ENCODE results near the gene GPATCH2L.

GPATCH2L gene

DNA sequence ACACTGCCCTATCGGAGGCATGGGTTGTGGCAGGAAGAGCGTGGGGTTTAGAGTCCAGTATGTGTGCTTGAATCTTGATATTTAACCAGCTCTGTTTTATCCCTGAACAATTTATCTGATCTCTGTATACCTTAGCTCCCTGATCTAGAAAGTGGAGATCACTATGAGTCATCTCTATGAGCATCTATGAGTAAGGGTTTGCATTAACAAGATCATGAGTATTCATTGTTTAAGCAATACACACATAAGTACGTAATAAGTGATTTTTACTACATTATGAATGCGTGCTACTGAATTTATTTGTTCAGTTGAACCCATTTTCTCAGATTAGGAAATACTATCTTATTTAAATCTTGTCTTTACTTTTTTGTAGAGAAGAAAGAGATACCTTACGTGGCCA, 49.4 kb downstream of the GPATCH2L start:
- DNase-seq (ENCODE audit: low read depth), result no peak

DNA sequence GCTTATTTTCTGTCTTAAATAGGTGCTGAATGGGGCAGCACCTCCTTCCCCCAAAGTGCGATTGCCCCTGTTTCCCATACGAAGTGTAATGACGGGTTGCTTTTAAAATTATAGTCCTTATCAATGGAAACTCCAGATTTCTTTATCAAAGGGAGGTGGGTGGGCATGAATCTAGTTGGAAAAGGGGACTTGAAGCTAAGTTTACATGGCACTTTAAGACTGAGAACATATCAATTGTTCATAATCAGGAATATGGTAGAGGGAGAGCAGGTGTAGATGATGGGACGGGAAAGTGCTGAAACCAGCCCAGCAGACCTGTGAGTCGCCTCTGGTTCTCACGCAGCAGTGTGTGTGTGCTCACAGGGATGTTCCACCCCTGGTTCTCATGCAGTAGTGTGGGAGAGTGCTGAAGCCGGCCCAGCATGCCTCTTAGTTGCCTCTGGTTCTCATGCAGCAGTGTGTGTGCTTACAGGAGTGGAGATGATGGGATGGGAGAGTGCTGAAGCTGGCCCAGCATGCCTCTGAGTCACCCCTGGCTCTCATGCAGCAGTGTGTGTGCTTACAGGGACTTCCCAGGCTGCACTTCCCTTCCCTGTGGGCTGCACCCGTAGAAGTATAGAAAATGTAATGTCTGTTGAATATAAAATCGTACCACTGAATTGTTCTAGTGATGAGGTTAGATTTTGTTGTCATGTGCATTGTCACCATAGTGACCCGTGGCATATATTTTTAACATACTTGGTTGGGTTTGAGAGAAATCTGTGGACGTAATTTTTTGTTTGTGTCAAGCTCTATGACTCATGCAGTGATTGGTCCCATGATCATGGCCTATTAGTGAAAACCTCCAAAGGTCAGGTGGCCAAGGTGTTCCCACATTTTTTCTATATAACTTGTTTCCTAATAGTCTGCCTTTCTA, 51.6 kb downstream of the GPATCH2L start:
- DNase-seq (ENCODE audit: low read depth), result no peak

DNA sequence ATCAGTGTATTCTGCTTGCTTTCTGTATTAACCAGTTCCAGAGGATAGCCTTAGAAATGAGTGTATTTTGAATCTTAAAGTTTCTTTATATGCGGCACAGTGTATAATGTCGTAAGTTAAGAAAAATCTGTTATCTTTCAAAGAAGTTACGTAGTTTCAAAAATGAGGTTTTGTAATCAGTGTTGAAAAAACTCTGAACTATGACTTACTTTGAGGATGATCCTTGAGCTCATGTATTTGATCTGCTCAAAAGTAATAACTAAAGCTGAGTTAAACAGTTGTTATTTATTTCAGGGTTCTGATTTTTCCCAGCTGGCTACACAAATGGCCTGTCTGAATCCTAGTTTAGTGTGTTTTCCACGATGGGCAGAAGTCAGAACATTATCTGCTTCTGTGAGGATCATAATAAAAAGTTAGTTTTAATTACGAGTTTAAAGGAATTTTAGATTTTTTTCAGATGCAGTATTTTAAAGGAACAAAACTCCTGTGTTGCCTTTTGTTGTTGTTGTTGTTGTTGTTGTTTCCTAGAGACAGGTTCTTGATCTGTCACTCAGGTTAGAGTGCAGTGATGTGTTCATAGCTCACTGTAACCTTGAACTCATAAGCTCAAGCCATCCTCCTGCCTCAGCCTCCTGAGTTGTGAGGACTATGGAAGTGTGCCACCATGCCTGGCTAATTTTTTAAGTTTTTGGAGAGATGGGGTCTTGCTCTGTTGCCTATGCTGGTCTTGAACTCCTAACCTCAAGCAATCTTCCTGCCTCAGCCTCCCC, 52.9 kb downstream of the GPATCH2L start:
- DNase-seq (ENCODE audit: low read depth), result no peak

DNA sequence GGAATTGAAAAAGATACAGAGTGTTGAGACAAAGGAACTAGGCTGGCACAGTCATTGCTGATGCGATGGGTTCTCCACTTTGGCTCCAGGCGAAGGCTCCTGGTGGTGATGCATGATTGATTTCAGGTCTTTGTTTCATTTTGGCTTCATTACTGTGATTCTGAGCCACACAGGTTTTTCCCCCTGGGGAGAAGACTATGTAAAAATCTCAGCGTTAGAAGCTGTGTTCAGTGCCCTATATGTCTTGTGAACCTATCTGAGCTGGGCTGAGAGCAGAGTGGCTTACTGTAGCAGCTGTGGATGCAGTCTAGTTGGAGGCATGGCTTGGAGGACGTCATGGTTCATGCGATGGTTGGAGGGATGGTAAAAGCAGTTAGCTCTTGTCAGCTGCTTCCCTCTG, 54.0 kb downstream of the GPATCH2L start:
- no peak for DNase-seq (ENCODE audit: low read depth)

DNA sequence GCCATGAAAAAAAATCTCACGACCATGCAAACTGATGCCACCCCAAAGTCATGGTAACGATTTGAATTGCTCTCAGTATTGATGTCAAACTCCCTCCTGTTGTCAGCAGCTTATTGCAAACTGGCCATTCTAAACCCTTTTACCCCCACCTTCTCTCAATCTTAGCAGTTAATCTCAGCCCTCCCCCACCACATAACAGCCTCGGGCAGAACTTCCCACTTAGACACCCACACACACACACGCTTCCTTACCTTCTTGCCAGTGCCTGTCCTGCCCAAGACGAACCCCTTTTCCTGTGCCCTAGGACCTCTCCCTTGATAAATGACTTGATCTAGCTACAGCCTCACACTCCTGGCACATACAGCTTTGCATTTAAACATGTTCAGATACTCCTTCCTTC, 56.6 kb downstream of the GPATCH2L start:
- no peak for DNase-seq (ENCODE audit: low read depth)

DNA sequence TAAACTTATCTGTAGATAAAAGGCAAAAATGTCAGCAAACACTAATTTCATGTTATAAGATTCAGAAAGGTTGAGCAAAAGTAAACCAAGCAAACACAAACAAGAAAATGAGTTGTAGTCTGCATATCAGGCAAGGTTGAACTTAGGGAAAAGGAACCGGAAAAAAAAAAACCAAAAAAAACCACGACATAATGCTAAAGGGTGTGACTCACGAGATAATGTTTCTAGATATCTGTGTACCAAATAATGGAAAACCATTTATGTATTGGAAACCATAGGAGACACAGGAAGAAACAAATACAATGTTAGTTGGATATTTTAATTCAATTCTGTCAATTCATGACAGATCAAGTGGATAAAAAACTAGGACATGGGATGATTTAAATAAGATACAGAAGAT, 60.5 kb downstream of the GPATCH2L start:
- no peak for DNase-seq (ENCODE audit: low read depth)

DNA sequence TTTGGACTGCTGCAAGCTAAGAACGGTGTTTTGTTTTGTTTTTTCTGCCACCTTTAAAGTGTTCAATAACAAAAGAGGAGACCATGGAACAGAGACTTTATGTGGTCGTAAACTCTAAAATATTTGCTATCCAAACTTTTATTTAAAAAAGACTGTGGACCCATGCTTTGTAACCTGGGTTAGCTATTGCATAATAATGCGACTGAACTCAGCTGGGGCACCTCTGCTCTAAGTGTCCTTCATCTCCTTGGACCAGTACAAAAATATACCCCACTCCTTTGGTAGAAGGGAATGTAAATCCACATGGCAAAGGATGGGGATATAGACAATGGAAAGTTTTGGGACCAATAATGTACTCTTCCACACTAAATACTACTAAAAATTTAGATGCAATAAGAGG, 65.5 kb downstream of the GPATCH2L start:
- DNase-seq (ENCODE audit: low read depth), result no peak

DNA sequence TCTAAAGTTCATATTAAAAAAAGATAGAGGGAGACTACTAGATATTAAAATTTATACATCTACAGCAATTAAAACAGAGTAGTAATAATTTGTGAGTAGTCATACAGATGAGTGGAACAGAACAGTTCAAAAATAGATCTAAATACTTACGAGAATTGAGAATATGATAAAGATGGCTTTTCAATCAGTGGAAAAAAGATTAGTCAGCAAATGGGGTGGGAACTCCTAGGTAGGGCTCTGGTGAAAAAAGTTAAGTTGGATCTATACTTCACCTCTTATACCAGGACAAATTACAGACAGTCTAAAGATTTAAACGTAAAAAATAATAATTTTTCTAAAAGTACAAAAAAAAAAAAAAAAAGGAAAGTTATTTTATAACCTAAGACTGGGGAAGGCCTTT, 66.9 kb downstream of the GPATCH2L start:
- DNase-seq (ENCODE audit: low read depth), result no peak

DNA sequence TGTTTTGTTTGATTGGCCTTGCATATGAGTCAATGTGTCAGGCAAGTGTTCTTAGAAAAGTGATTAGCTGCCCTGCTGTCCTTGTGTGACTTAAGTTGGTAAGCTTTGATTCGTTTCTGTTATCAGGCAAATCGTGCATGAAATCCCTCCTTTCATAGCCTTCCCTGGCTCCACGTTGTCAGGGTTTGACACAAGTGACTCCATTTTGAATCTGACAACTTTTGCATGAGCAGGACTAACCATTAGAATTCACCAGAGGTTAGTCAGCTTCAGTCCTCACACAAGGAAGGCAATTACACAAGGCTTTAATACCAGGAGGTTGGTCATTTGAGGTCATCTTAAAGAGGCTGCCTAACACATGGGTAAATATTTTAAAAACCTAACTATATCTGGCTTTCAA, 68.2 kb downstream of the GPATCH2L start:
- no peak for DNase-seq (ENCODE audit: low read depth)

DNA sequence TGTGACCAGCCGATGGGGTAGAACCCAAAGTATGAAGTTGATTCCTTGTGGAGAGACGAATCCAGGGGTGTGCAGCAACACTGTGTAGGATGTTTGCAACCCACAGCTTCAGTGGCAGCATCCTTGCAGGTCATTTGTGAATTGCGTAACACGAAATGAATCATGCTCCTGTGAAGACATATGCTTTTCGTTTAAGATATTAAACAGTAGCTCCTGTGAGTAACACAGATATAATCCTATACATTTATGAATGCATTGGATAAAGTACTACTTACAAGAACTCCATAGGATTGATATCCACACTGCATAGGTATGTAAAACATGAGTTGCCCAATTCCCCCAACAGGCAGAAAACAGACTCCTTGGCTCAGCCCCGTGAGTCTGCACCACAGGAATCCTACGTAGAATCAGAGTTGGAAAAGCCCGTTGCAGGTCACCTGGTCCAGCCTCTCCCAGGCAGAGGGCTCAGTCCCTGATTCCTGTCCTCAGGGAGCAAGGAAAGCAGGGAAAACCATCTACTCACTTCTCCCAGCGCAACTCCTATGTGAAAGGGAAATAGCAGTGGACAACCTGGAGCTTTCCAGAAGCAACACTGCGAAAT, 75.8 kb downstream of the GPATCH2L start:
- no peak for DNase-seq (ENCODE audit: low read depth)

DNA sequence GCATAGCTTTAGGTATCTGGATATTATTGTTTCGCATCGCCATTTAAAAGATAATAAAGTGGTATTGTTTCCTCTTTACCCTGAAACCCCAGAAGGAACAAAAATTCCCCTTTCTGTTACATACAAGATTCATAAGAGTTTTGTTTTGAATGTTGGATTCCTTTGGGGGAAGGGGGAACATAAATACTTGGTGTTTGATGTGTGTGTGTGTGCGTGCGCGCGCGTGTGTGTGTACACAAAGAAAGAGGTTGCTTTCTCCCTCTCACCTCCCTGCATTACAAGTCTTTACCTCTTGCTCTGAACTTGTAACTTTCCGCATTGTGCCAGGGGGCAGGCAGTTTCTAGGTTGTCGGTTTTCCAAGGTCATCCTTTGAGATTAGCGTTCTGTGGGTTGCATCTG, 76.4 kb downstream of the GPATCH2L start:
- no peak for DNase-seq (ENCODE audit: low read depth)

DNA sequence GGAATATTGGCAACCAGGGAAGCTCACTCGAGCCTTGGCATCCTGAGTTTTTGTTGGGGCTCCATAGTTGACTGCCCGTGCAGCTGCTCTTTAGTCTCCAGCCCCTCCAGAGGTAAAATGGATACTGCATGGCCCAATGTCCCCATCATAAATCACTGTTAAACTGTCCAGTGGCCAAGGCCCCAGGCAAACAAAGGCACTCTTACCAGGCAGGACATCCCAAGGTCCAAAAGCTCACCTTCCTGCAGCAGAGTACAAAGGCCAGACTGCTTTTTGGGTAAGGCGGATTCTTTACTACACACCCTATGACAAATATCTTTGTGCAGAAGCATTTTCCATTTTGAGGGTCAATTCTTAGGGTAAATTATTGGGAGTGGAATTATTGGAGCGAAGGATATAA, 81.1 kb downstream of the GPATCH2L start:
- no peak for DNase-seq (ENCODE audit: low read depth)

DNA sequence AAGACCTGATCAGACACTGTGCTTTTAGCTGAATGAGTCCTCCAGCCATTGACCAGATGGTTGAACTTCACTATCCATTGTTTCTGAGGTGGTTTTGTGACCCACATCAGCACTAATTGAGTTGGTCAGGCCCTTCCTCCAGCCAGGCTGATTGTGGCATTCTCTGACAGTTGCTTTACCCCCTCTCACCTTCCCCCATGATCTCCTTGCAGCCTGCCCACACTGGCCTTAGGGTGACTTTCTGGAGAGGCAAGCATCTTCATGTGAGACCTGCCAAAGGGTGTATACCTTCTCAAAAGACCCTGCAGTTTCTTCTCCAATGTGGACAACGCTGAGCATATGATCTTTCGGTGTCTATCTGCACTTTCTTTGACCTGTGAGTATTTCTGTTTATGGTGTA, 83.9 kb downstream of the GPATCH2L start:
- DNase-seq (ENCODE audit: low read depth), result no peak

DNA sequence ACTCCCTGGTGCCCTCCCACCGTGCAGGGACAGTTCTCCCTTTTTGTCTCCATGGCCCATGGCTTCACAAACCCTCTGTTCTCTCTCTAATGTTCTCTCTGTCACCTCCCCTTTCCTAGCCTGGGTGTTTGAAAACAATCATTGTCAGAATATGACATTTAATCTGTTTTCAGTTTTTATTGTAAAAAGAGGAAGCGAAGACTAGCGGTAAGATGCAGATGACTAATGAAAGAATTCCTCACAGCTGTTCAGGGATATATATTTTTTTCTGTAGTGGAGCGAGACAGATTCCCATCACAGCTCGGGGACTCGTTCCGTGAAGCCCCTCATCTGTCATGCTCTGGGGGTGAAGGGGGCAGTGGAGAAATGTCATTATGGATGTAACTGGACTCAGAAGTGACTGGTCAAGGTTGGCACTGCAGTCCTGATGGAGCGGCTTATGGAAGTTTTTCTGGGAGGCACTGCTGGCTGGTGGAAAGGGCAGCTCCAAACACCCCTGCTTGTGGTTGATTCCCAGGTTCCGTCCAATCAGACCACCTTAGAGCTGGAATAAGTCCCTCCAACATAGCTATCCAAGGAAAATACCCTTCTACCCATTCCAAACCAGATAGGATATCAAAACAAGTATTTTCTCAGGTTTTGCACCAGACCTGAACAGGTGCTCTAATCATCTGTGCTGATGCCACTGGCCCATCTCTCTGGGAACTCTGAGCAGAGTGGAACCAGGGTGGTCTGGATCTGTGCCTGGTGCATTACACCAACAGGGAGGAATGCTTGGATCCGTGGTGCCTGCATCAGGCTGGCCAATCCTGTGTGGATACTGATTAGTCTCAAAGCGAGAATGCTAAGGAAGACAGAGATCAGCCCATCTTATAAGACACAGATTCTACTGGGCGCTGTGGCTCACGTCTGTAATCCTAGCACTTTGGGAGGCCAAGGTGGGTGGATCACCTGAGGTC, 84.7 kb downstream of the GPATCH2L start:
- DNase-seq (ENCODE audit: low read depth), result no peak

DNA sequence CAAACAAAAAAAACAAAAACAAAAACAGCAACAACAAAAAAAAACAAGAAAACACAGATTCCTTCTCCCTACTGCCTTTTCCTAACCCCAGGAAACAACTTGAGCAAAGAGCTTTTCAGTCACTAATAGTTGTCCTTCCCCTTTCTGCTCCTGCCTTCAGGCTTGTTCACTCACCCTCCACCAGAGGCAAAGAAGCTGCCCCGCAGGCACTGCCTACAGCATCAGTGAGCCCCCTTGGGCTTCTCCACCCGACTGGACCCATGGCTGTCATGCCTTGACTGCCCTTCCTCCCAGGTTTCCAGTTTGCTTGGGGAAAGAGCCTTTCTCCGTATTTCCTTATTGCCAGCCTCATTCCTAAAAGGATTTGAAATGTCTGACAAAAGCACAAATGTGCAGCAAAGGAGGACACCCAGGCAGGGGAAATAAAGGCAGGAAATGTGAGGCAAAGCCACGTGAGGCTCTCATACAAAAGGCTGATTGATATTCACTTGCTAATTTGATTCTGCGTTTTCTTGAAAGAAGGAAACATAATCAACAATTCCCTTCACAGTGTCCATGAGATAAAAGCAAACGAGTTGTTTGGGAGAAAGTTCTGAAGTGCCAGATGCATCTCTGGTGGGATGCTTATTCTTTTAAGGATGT, 85.7 kb downstream of the GPATCH2L start:
- DNase-seq (ENCODE audit: low read depth), result no peak

DNA sequence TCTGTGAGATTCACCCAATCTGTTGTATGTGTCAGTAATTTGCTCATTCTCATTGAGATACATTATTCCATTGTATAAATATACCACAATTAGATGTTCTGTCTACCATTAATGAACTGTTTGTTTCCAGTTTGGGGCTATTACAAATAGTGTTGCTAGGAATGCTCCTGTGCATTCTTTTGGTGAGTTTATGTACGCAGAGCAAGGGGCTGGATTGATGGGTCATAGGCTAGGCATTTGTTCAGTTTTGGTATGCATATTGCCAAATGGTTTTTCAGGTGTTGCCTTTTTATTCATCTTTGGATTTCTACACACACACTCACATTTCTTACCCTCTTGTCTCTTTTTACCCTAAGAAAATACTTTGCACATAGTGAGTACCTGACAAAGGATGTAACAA, 93.4 kb downstream of the GPATCH2L start:
- DNase-seq (ENCODE audit: low read depth), result no peak

DNA sequence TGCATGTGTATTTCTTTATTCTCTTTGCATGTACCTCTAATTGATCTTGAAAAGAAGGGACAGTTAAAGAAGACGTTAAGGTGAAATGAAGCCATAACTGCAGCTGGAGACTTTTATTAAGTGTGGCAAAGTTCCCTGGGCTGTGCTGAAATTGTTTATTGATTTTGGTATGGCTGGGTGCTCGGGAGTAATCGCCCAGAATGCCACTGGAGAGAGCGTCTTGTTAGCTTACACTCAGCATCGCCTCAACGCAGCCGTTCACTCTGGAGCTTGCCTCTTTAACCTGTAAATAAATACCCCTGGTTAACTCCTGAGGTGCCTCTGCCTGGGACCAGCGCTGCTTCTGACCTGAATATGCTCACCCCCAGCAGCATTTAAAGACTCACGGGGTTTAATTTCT, 98.6 kb downstream of the GPATCH2L start:
- no peak for DNase-seq (ENCODE audit: low read depth)

DNA sequence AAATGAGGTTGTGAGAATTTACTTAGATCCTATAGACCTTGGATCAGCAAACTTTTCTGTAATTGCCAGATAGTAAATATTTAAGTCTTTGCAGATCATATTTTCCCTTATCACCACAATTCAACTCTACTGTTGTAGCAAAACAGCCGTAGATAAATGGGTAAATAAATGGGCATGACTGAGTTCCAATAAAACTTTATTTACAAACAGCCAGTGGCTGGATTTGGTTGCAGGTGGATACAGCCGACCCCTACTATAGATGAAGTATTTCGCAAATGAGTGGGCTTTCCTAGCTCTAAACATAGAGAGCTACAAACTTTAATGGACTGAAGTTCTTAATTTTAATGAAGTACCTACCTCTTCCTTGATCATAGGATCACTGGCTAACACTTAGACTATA, 100.7 kb downstream of the GPATCH2L start:
- DNase-seq (ENCODE audit: low read depth), result no peak

DNA sequence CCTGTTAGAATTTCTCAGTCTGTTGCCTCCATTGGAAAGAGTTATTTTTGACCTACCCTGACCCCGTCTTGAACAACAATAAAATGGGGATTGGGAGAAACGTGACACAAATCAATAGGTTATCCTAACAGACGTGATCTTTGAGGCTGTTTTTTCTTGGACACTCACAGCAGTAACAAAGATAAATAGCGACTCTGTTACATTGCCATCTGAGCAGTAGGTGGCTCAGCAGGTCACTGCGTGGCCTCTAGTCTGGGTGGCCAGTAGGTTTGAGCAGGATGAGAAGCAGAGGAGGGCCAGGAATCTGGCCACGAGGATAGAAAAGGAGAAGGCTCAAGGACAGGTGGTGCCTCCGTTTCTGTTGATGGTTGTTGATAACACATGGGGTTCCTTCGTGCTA, 101.4 kb downstream of the GPATCH2L start:
- DNase-seq (ENCODE audit: low read depth), result no peak

DNA sequence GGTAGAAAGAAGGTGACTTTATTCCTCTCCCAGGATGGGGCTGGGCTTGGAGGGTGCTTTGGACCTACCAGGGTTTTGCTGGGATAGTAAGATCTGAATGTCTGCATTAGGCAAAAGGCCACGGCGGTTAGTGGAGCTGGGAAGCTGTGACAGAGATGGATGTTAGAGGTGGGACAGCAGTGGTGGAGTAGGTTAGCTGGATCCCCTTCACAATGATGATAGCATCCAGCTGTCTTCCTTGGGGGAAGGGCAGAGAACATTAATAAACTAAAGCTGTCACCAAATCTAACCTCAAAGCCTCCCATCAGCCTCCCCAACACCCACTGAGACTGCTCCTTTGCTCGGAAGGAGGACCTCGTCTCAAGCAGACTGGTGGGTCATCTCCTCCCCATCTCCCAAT, 104.8 kb downstream of the GPATCH2L start:
- no peak for DNase-seq (ENCODE audit: low read depth)

DNA sequence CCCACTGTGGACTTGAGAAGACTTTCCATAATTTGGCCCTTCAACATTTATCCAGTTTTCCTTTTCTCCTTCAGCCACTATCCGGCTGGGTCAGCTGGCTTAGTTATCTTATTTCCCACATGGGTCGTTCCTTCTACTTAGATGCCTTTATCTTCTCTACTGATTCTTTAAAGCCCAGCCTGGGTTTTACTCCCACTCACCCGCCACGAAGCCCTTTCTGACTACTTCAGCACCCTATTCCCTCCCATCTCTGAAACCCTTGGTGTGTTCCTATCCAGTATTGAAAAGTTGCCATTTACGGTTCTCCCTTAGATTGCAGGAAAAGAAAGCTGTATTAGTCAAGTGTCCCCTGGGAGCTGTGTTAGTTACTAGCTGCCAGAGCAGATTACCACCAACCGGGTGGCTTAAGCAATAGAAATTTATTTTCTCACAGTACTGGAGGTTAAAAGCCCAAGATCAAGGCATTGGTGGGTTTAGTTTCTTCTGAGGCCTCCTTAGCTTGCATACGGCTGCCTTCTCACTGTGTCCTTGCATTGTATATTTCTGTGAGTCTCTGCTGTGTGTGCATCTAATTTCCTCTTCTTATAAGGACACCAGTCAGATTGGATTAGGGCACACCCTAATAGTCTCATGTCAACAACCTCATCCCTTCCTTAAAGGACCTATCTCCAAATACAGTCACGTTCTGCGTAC, 105.5 kb downstream of the GPATCH2L start:
- DNase-seq (ENCODE audit: low read depth), result no peak

Data from activated gamma-delta T cell treated with anti-CD3 and anti-CD28 coated beads, Interleukin-2, amount 50 U/mL, for 16 hours (primary cell).